Rectal smooth muscle tissue (tissue), 1 donor: ENCODE data around the gene ABCA2.

Experiments used
- H3K27ac ChIP-seq: one replicate; pipeline ENCODE4 v1.7.0; 2013; ENCODE audit warnings: low read depth, low read length, inconsistent platforms
- H3K27me3 ChIP-seq: one replicate; pipeline ENCODE4 v1.7.0; 2013; ENCODE audit warnings: low read length; ENCODE audit not compliant: control insufficient read depth, insufficient read depth
- H3K36me3 ChIP-seq: one replicate; pipeline ENCODE4 v1.7.0; 2013; ENCODE audit warnings: low read length; ENCODE audit not compliant: control insufficient read depth, insufficient read depth
- H3K4me1 ChIP-seq: one replicate; pipeline ENCODE4 v1.7.0; 2013; ENCODE audit warnings: low read length; ENCODE audit not compliant: control insufficient read depth, insufficient read depth
- H3K4me3 ChIP-seq: one replicate; pipeline ENCODE4 v1.7.0; 2013; ENCODE audit warnings: low read length
- H3K9ac ChIP-seq: one replicate; pipeline ENCODE4 v1.7.0; 2013; ENCODE audit warnings: low read length

ABCA2 gene

GRCh38 chr9:136970361-136970760, 57.7 kb downstream of the ABCA2 start:
- no peak overlapping the region for H3K27ac ChIP-seq
- no peaks in the 10 kb centered on the region for H3K36me3 ChIP-seq
- H3K4me1 ChIP-seq: no peaks in the 10 kb centered on the region
- no peaks in the 10 kb centered on the region for H3K27me3 ChIP-seq
- H3K9ac ChIP-seq: no peak overlapping the region
- H3K4me3 ChIP-seq: no peak overlapping the region

GRCh38 chr9:136969774-136970173, 58.3 kb downstream of the ABCA2 start:
- no peaks in the 10 kb centered on the region for H3K36me3 ChIP-seq
- no peak overlapping the region for H3K9ac ChIP-seq
- no peaks in the 10 kb centered on the region for H3K27me3 ChIP-seq
- no peaks in the 10 kb centered on the region for H3K4me1 ChIP-seq
- H3K27ac ChIP-seq: no peak overlapping the region
- no peak overlapping the region for H3K4me3 ChIP-seq

GRCh38 chr9:136969150-136969549, 58.9 kb downstream of the ABCA2 start:
- Histone ChIP-seq H3K27ac (no peak overlapping the region), H3K36me3 (no peaks in the 10 kb centered on the region), H3K4me1 (no peaks in the 10 kb centered on the region), H3K27me3 (no peaks in the 10 kb centered on the region), H3K9ac (no peak overlapping the region), H3K4me3 (no peak overlapping the region)

GRCh38 chr9:136968333-136969127, 59.5 kb downstream of the ABCA2 start:
- Histone ChIP-seq H3K27me3 (no peaks in the 10 kb centered on the region), H3K36me3 (no peaks in the 10 kb centered on the region), H3K4me3 (no peak overlapping the region), H3K4me1 (no peaks in the 10 kb centered on the region), H3K27ac (no peak overlapping the region), H3K9ac (no peak overlapping the region)

- Histone ChIP-seq H3K27ac (no peak overlapping the region), H3K4me3 (peak overlapping the region; percentile 24), H3K9ac (no peak overlapping the region), H3K36me3 (no peaks in the 10 kb centered on the region), H3K27me3 (no peaks in the 10 kb centered on the region), H3K4me1 (no peaks in the 10 kb centered on the region)
Observed at GRCh38 chr9:136965771-136966484, 62.1 kb downstream of the ABCA2 start.

GRCh38 chr9:136964833-136965422, 63.1 kb downstream of the ABCA2 start:
- Histone ChIP-seq H3K27me3 (no peaks in the 10 kb centered on the region), H3K9ac (no peak overlapping the region), H3K27ac (no peak overlapping the region), H3K4me3 (no peak overlapping the region), H3K4me1 (no peaks in the 10 kb centered on the region), H3K36me3 (no peaks in the 10 kb centered on the region)

GRCh38 chr9:136964171-136964689, 63.8 kb downstream of the ABCA2 start:
- no peaks in the 10 kb centered on the region for H3K27me3 ChIP-seq
- no peak overlapping the region for H3K9ac ChIP-seq
- H3K4me3 ChIP-seq: no peak overlapping the region
- H3K36me3 ChIP-seq: no peaks in the 10 kb centered on the region
- H3K27ac ChIP-seq: no peak overlapping the region
- no peaks in the 10 kb centered on the region for H3K4me1 ChIP-seq

GRCh38 chr9:136963751-136964150, 64.3 kb downstream of the ABCA2 start:
- no peaks in the 10 kb centered on the region for H3K27me3 ChIP-seq
- H3K9ac ChIP-seq: no peak overlapping the region
- H3K4me3 ChIP-seq: no peak overlapping the region
- no peaks in the 10 kb centered on the region for H3K36me3 ChIP-seq
- H3K4me1 ChIP-seq: no peaks in the 10 kb centered on the region
- H3K27ac ChIP-seq: no peak overlapping the region

- H3K4me3 ChIP-seq: no peak overlapping the region
- H3K4me1 ChIP-seq: no peaks in the 10 kb centered on the region
- no peaks in the 10 kb centered on the region for H3K27me3 ChIP-seq
- H3K9ac ChIP-seq: no peak overlapping the region
- H3K36me3 ChIP-seq: no peaks in the 10 kb centered on the region
- H3K27ac ChIP-seq: no peak overlapping the region
Observed at GRCh38 chr9:136963341-136963740, 64.7 kb downstream of the ABCA2 start.

GRCh38 chr9:136962701-136963248, 65.3 kb downstream of the ABCA2 start:
- Histone ChIP-seq H3K4me1 (no peaks in the 10 kb centered on the region), H3K36me3 (no peaks in the 10 kb centered on the region), H3K9ac (no peak overlapping the region), H3K27ac (no peak overlapping the region), H3K4me3 (no peak overlapping the region), H3K27me3 (no peaks in the 10 kb centered on the region)

- Histone ChIP-seq H3K4me3 (no peak overlapping the region), H3K4me1 (no peaks in the 10 kb centered on the region), H3K27ac (no peak overlapping the region), H3K27me3 (no peaks in the 10 kb centered on the region), H3K36me3 (no peaks in the 10 kb centered on the region), H3K9ac (no peak overlapping the region)
Observed at GRCh38 chr9:136962163-136962562, 65.9 kb downstream of the ABCA2 start.

- no peaks in the 10 kb centered on the region for H3K4me1 ChIP-seq
- H3K27me3 ChIP-seq: no peaks in the 10 kb centered on the region
- no peak overlapping the region for H3K9ac ChIP-seq
- H3K36me3 ChIP-seq: no peaks in the 10 kb centered on the region
- no peak overlapping the region for H3K27ac ChIP-seq
- no peak overlapping the region for H3K4me3 ChIP-seq
Observed at GRCh38 chr9:136961279-136962065, 66.6 kb downstream of the ABCA2 start.
